ENCODE measurements around the gene GTSF1L.
"Not testable (repeated sequence)": the region's sequence is repeated elsewhere in the genome, so short reads cannot be mapped to it uniquely, and the experiment has no call there.

GTSF1L gene

DNA sequence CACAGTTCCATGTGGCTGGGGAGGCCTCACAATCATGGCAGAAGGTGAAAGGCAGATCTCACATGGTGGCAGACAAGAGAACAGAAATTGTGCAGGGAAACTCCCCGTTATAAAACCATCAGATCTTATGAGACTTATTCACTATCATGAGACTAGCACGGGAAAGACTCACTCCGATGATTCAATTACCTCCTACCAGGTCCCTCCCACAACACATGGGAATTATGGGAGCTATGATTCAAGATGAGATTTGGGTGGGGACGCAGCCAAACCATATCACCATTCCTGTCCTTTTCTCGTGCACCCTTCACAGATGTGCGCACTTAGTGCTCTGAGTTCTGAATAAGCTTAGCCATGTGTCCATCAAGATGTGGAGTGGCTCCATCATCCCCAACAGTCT is 31.1 kb upstream of the GTSF1L start:
- H3K36me3 ChIP-seq (ENCODE audit: control insufficient read depth, insufficient read depth, low read length); H3K4me3 ChIP-seq (ENCODE audit: extremely low read depth, insufficient read depth, low read length, poor library complexity, severe bottlenecking); H3K9me3 ChIP-seq (ENCODE audit: control insufficient read depth, low read length); H3K4me1 ChIP-seq (ENCODE audit: control insufficient read depth, insufficient read depth, low read length, poor library complexity, severe bottlenecking); H3K27ac ChIP-seq (ENCODE audit: low read depth, low read length, severe bottlenecking): not testable (repeated sequence)
- 91 to 97% methylated on average over 3 to 4 of the region's 6 CpGs for WGBS, 2 experiments (ENCODE audit: insufficient coverage in 2 of 2)

- Histone ChIP-seq H3K4me1 (ENCODE audit: control insufficient read depth, insufficient read depth, low read length, poor library complexity, severe bottlenecking) (peaks cover 4% of the 10 kb centered on the region), H3K36me3 (ENCODE audit: control insufficient read depth, insufficient read depth, low read length) (no peaks in the 10 kb centered on the region), H3K9me3 (ENCODE audit: control insufficient read depth, low read length) (no peaks in the 10 kb centered on the region), H3K4me3 (ENCODE audit: extremely low read depth, insufficient read depth, low read length, poor library complexity, severe bottlenecking) (no peak overlapping the region), H3K27ac (ENCODE audit: low read depth, low read length, severe bottlenecking) (no peak overlapping the region)
- 86 to 97% methylated on average over 7 to 8 of the region's 8 CpGs for WGBS, 2 experiments (ENCODE audit: insufficient coverage in 2 of 2)
These were observed 29.0 kb upstream of the GTSF1L start for GRCh38 chr20:43755851-43756250.

DNA sequence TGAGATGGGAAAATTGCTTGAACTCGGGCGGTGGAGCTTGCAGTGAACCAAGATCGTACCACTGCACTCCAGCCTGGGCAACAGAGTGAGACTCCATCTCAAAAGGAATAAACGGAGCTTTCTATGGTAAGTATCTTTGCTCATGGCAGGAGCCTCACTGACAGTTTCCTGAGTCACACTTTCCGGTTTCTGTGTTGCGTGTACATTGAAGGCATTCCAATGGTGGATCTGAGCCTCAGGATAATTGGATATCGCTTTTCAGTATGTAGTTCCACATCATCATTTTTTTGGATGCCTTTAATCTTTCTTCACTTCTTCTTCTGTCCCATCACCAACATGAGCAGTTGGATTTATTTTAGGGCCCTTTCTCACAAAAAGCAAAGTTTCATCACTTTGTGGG is 28.6 kb upstream of the GTSF1L start:
- no peak overlapping the region for H3K27ac ChIP-seq (ENCODE audit: low read depth, low read length, severe bottlenecking)

DNA sequence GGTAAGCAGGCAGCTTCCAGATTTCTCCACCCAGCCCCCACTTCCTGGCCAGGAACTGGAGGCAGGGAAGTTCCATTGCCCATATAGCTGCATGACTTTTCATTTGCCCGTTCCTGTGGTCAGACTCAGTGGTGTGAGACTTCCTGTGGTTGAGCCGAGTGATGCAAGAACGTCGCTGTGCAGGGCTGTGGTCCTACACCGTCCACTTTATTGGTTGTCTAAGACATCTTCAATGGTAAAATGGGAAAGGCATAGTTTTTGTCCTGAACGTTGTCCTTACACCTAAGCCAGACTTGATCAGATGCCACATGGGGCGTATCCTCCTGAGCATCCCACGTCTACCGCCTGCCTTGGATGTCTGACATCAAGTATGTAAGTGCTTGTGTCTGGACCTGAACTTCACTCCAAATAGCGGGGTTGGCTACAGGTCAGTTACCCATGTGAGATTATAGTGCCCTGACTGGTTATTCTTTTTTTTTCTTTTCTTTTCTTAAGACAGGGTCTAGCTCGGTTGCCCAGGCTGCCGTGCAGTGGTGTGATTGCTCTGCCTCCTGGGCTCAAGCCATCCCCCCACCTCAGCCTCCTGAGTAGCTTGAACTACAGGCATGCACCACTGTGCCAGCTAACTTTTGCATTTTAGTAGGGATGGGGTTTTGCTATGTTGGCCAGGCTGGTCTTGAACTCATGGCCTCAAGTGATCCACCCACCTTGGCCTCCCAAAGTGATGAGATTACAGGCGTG is 25.9 kb upstream of the GTSF1L start:
- WGBS, 2 experiments (ENCODE audit: insufficient coverage in 2 of 2), result 91 to 96% methylated on average over 12 of the region's 13 CpGs
- peaks cover 4% of the 10 kb centered on the region for H3K4me1 ChIP-seq (ENCODE audit: control insufficient read depth, insufficient read depth, low read length, poor library complexity, severe bottlenecking)
- no peaks in the 10 kb centered on the region for H3K36me3 ChIP-seq (ENCODE audit: control insufficient read depth, insufficient read depth, low read length)
- no peak overlapping the region for H3K4me3 ChIP-seq (ENCODE audit: extremely low read depth, insufficient read depth, low read length, poor library complexity, severe bottlenecking)
- H3K9me3 ChIP-seq (ENCODE audit: control insufficient read depth, low read length), result no peaks in the 10 kb centered on the region
- no peak overlapping the region for H3K27ac ChIP-seq (ENCODE audit: low read depth, low read length, severe bottlenecking)

More for the DNA sequence above, 28.6 kb upstream of the GTSF1L start:
- Histone ChIP-seq H3K36me3 (ENCODE audit: control insufficient read depth, insufficient read depth, low read length) (no peaks in the 10 kb centered on the region), H3K4me3 (ENCODE audit: extremely low read depth, insufficient read depth, low read length, poor library complexity, severe bottlenecking) (no peak overlapping the region), H3K9me3 (ENCODE audit: control insufficient read depth, low read length) (no peaks in the 10 kb centered on the region), H3K4me1 (ENCODE audit: control insufficient read depth, insufficient read depth, low read length, poor library complexity, severe bottlenecking) (peaks cover 4% of the 10 kb centered on the region)
- 96 to 97% methylated on average over 7 of the region's 7 CpGs for WGBS, 2 experiments (ENCODE audit: insufficient coverage in 2 of 2)

GRCh38 chr20:43752051-43752360 is 25.2 kb upstream of the GTSF1L start:
- Histone ChIP-seq H3K27ac (ENCODE audit: low read depth, low read length, severe bottlenecking) (no peak overlapping the region), H3K36me3 (ENCODE audit: control insufficient read depth, insufficient read depth, low read length) (no peaks in the 10 kb centered on the region), H3K4me1 (ENCODE audit: control insufficient read depth, insufficient read depth, low read length, poor library complexity, severe bottlenecking) (peaks cover 6% of the 10 kb centered on the region), H3K9me3 (ENCODE audit: control insufficient read depth, low read length) (no peaks in the 10 kb centered on the region), H3K4me3 (ENCODE audit: extremely low read depth, insufficient read depth, low read length, poor library complexity, severe bottlenecking) (no peak overlapping the region)
- WGBS, 2 experiments (ENCODE audit: insufficient coverage in 2 of 2), result 87 to 95% methylated on average over 2 to 3 of the region's 4 CpGs

DNA sequence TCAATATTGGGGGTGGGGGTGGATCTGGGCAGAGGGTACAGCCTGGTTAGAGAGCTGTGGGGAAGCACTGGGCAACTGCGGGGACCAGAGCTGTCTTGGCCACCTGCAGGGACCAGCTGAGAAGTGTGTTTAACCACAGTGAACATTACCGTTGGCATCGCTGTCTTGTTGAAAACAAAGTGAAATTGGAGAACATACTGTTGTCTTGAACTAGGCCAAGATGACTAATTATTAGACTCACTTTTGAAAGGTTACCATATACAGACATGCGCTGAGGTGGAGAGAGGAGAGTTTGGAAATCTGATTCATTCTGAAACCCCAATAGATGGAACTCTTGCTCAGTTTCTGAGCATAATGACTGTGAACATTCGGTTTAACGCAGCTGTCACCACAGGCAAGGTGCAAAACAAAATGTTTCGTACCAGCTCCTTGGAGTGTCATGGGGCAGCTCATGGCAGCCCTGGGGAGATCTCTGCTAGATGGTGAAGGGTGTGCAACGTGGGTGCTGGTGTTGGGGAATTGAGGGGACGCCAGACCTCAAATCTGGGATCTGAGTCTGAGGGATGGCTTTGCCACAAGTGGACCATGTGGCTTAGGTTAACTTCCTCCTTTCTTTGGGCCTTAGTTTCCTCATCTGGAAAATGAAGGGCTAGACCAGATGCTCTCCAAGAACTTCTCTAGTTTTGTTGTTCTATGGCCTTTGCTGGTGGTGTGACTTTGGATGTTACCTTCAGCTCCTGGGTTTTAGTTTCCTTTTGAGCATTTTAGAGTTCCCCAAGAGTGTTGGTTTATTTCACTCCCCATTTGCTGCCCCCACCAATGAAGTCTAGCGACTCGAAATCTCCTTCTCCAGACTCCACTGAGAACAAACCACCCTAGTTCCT is 24.6 kb upstream of the GTSF1L start:
- Histone ChIP-seq H3K27ac (ENCODE audit: low read depth, low read length, severe bottlenecking) (no peak overlapping the region), H3K36me3 (ENCODE audit: control insufficient read depth, insufficient read depth, low read length) (no peaks in the 10 kb centered on the region), H3K4me3 (ENCODE audit: extremely low read depth, insufficient read depth, low read length, poor library complexity, severe bottlenecking) (no peak overlapping the region), H3K9me3 (ENCODE audit: control insufficient read depth, low read length) (no peaks in the 10 kb centered on the region), H3K4me1 (ENCODE audit: control insufficient read depth, insufficient read depth, low read length, poor library complexity, severe bottlenecking) (peaks cover 12% of the 10 kb centered on the region)
- 92 to 94% methylated on average over 6 to 8 of the region's 11 CpGs for WGBS, 2 experiments (ENCODE audit: insufficient coverage in 2 of 2)

DNA sequence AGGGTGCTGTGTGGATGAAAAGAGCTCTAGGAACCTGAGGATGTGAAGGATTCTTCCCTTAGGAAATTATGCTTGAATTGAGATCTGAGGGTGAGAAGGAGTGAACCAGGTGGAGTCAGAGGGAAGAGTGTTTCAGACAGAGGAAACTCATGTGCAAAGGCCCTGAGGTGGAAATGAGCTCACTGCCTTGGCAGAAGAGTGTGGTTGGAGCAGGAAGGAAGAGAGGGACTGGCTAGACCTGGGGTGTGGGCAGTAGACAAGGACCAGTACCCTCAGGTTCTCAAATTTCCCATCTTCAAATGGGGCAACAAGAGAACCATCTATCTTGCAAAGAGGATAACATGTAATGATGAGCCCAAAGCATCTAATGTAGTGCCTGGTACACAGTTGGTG is 24.0 kb upstream of the GTSF1L start:
- Histone ChIP-seq H3K9me3 (ENCODE audit: control insufficient read depth, low read length) (no peaks in the 10 kb centered on the region), H3K36me3 (ENCODE audit: control insufficient read depth, insufficient read depth, low read length) (no peaks in the 10 kb centered on the region), H3K4me3 (ENCODE audit: extremely low read depth, insufficient read depth, low read length, poor library complexity, severe bottlenecking) (no peak overlapping the region), H3K27ac (ENCODE audit: low read depth, low read length, severe bottlenecking) (no peak overlapping the region), H3K4me1 (ENCODE audit: control insufficient read depth, insufficient read depth, low read length, poor library complexity, severe bottlenecking) (peaks cover 17% of the 10 kb centered on the region)

GRCh38 chr20:43749734-43750294 is 23.0 kb upstream of the GTSF1L start:
- 12 to 13% methylated on average over 19 to 20 of the region's 23 CpGs for WGBS, 2 experiments (ENCODE audit: insufficient coverage in 2 of 2)
- peaks cover 22% of the 10 kb centered on the region for H3K4me1 ChIP-seq (ENCODE audit: control insufficient read depth, insufficient read depth, low read length, poor library complexity, severe bottlenecking)
- no peak overlapping the region for H3K27ac ChIP-seq (ENCODE audit: low read depth, low read length, severe bottlenecking)
- no peak overlapping the region for H3K4me3 ChIP-seq (ENCODE audit: extremely low read depth, insufficient read depth, low read length, poor library complexity, severe bottlenecking)
- no peaks in the 10 kb centered on the region for H3K9me3 ChIP-seq (ENCODE audit: control insufficient read depth, low read length)
- no peaks in the 10 kb centered on the region for H3K36me3 ChIP-seq (ENCODE audit: control insufficient read depth, insufficient read depth, low read length)

DNA sequence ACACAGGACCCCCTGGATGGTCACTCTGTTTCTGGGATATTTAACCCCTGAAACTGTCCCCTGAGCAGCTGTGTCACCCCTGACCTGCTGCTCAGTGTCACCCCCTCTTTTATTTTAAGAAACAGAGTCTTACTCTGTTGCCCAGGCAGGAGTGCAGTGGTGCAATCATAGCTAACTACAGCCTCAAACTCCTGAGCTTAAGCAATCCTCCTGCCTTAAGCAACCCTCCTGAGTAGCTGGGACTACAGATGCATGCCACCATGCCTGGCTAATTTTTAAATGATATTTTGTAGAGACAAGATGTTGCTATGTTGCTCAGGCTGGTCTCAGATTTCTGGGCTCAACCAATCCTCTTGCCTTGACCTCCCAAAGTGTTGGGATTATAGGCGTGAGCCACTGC is 21.5 kb upstream of the GTSF1L start:
- peaks cover 24% of the 10 kb centered on the region for H3K4me1 ChIP-seq (ENCODE audit: control insufficient read depth, insufficient read depth, low read length, poor library complexity, severe bottlenecking)
- H3K27ac ChIP-seq (ENCODE audit: low read depth, low read length, severe bottlenecking), result no peak overlapping the region
- H3K4me3 ChIP-seq (ENCODE audit: extremely low read depth, insufficient read depth, low read length, poor library complexity, severe bottlenecking), result no peak overlapping the region
- no peaks in the 10 kb centered on the region for H3K36me3 ChIP-seq (ENCODE audit: control insufficient read depth, insufficient read depth, low read length)
- no peaks in the 10 kb centered on the region for H3K9me3 ChIP-seq (ENCODE audit: control insufficient read depth, low read length)
- WGBS, 2 experiments (ENCODE audit: insufficient coverage in 2 of 2), result 83% methylated on average over 1 of the region's 1 CpG; no CpG with 5 or more reads in 1 of the 2 experiments

- Histone ChIP-seq H3K27ac (ENCODE audit: low read depth, low read length, severe bottlenecking) (peak overlapping the region; percentile 10), H3K9me3 (ENCODE audit: control insufficient read depth, low read length) (no peaks in the 10 kb centered on the region), H3K4me3 (ENCODE audit: extremely low read depth, insufficient read depth, low read length, poor library complexity, severe bottlenecking) (no peak overlapping the region), H3K36me3 (ENCODE audit: control insufficient read depth, insufficient read depth, low read length) (no peaks in the 10 kb centered on the region), H3K4me1 (ENCODE audit: control insufficient read depth, insufficient read depth, low read length, poor library complexity, severe bottlenecking) (peaks cover 20% of the 10 kb centered on the region)
- 65 to 73% methylated on average over 8 to 9 of the region's 12 CpGs for WGBS, 2 experiments (ENCODE audit: insufficient coverage in 2 of 2)
These were observed 19.7 kb upstream of the GTSF1L start for GRCh38 chr20:43746344-43747137.
